GM12874 (cell line): ENCODE results near the gene AAK1.

ENCODE experiments used
- CTCF ChIP-seq: IDR thresholded peaks from 2 replicates; pipeline ENCODE4 v1.5.1; 2011; ENCODE audit warnings: low read depth, mild to moderate bottlenecking, control low read depth, low read length, moderate library complexity; ENCODE audit not compliant: insufficient read depth

AAK1 gene

DNA sequence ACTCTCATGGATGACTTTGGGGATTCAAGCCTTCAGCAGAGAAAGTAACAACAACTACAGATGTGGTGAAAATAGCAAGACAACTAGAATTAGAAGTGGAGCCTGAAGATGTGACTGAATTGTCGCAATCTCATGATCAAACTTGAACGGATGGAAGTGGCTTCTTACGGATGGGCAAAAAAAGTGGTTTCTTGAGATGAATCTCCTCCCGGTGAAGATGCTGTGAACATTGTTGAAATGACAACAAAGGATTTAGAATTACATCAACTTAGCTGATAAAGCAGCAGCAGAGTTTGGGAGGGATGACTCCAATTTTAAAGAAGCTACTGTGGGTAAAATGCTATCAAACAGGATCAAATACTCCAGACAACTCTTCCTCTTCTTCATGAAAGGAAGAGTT, 43.1 kb downstream of the AAK1 start:
- TF ChIP-seq CTCF: no peak

GRCh38 chr2:69597843-69598610, 45.5 kb downstream of the AAK1 start:
- no peak for TF ChIP-seq CTCF

DNA sequence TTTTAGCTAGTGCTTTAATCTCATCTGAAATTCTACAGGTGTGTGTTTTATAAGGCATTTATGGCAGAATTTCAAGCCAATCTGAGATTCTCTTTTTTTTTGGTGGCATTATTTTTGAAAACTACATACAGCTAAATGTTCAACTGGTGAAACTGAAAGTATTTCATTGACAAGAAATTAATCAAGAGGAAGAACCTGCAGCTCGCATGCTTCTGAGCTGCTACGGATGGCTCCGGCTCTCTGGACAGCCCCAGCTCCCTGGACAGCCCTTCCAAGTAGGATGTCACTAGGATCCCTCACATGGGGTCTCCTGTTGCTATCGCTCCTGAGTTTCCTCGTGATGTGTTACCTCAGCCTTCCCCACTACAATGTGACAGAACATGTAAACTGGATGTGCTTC, 46.4 kb downstream of the AAK1 start:
- TF ChIP-seq CTCF: no peak

DNA sequence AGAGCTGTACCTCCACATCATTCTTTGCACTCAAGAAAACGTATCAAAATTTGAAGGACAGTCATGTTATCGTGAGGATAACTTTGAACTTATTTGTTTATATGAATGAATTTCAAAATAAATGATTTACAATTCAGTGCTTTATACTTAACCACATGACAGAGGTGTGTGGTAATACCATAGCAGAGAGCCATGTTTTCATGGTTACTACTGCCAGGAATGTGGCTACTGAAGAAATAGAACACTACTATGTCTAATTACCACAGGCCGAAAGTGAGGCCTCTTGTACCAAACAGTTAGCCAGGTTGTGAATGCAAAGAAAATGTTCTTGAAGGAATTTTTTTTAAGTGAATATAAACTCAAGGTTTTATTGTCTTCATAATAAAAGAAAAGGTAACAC, 49.2 kb downstream of the AAK1 start:
- no peak for TF ChIP-seq CTCF

DNA sequence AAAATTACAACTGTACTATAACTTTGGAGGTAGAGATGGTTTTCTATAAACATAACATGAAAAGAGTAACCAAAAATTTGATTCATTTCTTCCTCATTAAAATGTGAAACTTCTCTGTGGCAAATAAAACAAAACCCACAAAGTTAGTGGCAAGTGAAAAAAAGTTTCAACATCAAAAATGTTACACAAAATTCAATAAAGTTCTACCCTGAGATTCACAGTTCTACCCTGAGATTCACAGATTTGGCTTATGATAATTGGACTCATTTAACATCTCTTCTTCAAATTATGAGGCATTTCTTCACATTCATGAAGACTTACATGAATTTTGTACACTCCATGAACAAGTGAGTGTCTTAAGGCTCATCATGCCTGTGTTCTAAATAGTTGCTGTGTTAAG, 51.0 kb downstream of the AAK1 start:
- TF ChIP-seq CTCF: no peak

- no peak for TF ChIP-seq CTCF
Observed at GRCh38 chr2:69589973-69590652, 53.4 kb downstream of the AAK1 start.

DNA sequence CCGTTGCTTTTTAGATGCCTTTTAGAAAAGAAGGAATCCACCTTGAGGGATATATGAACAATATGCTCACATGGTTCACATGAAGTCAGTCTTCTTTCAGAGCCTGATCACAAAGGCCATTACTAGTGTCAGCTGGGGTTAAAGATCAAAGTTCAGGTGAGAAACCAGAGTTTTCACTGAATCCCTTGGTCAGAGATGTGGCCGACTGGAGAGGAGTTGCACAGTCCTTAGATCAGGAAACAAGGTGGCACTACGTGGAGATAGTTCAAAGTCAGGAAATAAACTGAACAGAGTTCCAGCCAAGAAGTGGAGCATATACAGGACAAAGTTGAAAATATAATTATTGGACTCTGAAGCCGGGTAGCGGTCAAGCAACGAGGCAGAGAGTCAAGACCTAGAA, 54.6 kb downstream of the AAK1 start:
- no peak for TF ChIP-seq CTCF
